Activated CD8-positive, alpha-beta memory T cell treated with anti-CD3 and anti-CD28 coated beads, Interleukin-2, amount 50 U/mL, for 24 hours (primary cell): Measurements from ENCODE around the gene DYTN.

Experiments
- DNase-seq: peaks from one replicate; pipeline ENCODE4 v3.0.0-alpha.2; 2020; ENCODE audit errors: extremely low read depth

Gene DYTN

DNA sequence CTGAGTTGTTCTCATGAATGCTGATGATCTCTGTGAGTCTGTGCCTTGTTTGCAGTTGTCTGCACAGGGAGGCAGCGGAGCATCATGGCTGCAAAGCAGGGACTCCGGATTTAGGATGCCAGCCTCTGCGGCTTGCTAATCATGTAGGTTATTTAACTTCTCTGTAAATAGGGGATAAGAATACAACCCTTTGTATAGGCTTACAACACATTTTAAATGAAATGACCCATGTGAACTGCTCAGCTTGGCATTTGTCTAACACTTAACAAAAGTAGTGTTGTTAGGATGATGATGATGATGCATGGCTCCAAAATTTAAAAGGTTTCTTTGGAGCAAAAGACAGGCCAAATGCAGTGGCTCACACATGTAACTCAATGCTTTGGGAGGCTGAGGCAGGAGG is 19.4 kb downstream of the DYTN start:
- DNase-seq: no peak

DNA sequence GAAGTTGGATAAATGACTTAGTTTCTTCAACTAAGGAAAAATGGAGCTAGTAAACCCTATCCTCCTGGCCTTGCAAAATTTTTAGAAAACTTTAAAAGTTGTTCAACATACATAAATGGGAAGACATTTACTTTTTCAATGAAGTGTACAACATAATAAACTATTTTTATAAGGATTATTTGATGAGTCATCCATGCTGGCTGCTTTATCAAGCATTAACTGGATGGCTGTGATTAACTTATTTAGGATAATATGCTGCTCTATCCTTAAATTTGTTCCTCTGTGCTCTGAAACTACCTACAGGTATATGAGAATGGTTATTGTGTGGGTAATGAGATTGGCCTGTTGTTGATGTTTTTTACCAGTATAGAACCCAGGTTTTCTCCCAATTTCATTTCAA is 21.3 kb downstream of the DYTN start:
- DNase-seq: no peak

DNA sequence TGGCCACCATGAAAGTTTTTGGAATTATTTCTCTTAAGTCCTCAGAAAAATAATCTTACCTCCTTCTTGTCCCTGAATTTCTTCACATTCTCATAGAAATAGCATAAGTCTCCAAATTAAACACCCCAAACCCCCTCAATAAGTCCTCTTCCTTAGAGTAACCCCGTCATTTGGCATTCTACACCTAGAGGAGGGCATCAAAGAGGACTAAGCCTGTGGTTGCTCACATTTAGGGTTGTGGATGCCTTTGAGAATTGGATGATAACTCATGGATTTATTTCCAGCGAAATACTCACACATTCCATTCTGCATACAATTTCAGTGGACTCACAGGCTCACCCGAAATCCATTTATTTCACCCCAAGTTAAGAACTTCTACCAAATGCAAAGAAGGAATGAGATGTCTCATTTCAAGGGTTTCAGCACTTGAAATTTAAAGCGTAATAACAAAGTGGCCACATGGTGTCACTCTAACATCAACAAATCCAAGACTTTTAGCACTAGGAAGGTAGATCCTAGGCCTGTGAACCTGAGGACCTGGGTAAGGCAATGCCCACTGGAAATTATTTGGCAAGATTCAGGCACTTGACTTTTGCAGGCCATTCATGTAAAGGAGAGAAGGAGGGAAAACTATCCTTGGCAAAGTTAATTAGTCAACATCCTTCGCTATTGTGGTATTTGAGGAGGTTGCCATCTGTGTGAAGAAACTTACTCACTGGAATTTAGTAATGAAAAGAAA is 24.6 kb downstream of the DYTN start:
- DNase-seq: no peak

DNA sequence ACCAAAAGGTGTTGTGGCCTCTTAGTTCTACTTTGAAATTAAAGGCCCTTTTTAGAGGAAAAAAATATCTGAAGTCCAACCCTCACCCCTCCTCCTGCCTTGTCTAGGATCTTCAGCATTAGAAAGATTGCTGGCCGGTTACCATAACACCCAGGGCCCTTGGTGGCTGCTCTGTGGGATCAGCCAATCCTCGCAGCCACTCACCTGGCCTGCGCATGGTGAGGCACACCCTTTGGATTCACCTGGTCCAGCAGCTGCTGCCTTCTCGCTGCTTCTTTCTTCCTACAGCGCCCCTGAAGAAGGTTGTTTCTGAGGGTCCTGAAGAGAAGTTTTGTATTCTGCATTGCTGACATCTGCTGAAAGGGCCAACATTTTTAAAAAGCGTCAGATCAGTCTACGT is 25.2 kb downstream of the DYTN start:
- no peak for DNase-seq

DNA sequence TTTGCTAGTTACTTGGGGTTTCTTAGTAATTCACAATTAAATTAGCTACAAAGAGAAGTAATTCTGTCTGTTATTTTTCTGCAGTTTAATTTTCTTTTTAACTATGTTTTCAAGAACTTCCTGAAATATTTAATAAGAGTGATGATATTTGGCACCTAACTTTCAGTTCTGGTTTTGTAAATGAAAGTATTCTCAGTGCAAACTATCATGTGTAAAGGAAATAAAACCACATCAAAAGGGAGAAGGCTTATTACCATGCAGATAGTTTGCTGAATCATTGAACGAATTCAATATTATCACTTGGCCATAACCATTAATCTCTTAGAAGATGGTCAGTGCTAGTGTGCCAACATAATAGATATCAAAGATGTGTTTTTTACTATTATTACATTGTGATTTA is 29.2 kb downstream of the DYTN start:
- DNase-seq: no peak

DNA sequence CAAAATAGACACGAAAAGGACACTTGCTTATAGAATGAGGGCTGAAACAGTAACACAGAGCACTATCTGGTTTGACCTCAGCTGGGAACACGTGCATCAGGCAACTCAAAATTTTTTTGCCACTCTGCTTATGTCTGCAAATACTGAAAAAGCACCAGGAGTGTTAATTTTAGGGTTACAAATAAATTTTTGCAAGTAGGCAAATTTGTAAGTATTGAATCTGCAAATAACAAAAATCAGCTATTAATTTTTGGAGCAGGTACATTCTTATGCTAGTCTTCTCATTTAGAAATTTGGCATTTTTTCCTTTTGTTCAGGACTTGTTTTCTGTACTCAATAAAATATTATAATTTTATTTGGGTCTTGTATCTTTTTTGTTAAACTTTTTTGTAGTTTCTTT is 29.7 kb downstream of the DYTN start:
- no peak for DNase-seq

DNA sequence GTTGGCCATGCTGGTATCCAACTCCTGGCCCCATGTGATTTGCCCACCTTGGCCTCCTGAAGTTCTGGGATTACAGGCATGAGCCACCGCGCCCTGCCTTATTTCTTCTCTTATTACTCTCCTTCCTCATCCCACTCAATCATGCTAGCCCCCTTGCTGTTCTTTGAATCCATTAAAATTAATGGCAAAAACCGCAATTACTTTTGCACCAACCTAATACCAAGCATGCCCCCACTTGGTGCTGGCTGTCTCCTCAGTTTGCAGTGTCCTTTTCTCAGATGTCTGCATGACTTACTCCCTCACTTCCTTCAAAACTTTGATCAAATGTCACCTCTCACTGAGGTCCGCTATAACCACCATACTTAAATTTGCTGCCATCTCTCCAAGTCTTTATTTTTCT is 34.6 kb downstream of the DYTN start:
- DNase-seq: no peak

DNA sequence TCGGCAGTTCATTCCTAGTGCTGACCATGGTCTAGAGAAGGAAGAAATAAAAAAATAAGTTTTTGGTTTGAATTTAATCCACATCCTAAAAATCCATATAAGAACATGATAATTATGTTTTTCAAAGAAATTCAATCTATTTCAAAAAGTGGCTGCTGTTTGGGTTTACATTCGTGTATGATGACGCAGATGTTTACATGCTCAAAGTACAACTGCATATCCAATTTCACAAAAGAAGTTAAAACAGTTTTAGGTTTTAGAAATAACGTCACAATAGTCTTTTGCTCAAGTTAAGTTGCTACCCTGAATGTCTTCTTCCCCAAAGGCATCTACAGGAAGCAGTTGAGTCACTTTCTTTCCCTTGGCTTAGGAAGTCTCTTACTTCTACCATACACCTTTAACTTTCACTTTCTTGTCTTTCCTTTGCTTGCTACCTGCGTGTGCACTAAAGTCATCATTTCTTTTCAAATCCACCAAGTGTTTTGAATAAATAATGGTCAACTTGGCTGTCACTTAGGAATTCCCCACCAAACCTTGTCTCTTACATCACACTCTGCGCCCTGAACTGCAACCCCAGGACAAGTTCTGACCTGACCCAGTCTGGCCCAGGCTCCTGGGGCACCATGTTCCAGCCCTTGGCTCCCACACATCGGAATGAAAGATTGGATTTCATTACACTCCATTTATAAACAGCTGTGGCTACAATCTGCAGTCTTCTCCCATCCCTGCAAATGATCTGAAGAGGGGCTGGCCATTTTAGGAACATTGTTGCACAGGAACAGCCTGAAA is 47.5 kb downstream of the DYTN start:
- DNase-seq: no peak

DNA sequence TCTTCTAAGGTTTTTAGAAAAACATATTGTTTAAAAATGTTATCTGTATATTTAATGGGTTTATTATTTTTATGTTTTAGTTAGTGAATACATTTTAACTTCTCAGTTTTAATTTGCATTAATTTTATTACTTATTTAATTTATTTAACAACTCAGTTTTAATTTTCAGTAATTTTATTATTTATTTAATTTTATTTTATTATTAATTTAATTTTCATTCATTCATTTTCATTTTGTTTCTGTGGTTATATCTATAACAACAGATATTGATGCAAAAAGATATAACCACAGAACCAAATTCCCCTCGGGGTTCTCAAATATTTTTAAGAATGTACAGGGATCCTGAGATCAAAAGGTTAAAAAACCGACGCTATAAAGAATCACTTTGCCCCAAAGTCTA is 52.9 kb downstream of the DYTN start:
- no peak for DNase-seq

DNA sequence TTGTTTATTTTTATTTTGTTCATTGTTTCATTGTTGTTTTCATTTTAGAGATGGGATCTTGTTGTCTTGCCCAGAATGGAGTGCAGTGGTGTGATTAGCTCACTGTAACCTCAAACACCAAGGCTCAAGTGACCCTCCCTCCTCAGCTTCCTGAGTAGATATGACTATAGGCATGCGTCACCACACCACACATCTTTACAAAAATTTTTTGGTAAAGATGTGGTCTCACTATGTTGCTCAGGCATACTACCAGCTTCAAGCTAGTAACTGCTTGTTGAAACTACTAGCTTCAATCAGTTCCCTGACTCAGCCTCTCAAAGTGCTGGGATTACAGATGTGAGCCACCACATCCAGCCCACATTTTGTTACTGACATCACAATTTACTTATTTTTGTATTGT is 61.1 kb downstream of the DYTN start:
- no peak for DNase-seq

DNA sequence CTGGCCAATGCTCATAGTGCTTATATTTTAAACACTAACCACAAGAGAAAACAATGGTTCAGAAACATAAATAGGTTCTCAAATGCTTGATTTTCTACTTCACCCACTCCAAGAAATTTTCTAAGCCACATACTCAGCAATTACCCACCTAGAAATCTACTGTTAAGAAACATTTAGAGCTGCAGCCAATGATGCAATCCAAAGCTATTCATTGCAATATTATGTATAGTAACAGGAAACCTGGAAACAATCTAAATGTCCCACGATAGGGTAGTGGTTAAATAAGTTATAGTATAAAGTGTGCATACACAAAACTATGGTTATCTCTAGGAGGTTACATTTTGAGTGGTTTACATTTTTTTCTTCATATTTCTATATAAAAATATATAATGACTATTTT is 70.2 kb downstream of the DYTN start:
- no peak for DNase-seq

DNA sequence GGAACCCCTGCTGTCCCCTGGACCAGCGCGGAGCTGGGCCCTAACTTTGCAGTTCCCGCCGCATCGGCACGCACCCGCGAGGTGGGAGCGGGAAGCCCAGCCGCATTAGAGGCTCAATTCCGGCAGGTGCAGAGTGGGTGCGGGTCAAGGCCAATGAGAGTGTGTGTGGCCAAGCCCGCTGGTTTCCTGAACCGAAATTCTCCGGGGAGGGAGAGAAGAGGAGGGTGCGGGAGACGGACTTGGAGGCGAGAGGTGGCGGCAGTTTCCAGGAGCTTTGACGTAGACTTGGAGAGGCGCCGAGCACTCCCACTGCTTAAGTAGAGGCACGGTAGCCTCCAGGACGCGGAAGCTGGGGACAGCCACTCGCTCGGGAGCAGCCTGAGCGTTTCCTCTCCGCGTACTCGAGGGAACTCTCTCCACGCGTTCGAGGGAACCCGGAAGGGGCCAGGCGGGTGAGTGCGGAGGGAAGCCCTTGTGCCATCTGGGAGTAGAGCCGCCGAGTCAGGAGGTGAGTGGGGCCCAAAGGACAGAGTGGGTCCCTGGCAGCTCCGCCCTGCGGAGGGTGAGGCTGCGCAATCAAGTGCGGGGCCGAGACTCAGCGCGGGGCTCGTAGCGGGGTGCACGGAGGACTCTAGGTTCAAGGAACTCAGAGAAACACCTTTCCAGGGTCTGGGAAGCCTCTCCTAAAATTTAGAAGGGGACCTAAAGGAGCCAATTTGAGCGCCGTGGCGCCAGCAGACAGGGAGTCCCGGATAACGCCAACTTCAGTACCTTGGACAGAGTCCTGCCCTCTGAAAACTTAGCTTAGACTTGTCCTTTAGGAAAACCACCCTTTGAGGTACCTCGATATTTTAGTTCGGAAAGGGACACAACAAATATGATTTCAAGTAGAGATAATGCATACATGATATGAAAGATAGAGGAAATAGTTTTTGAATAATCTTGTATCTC is 75.8 kb downstream of the DYTN start, which contains the start of gene FAM237A:
Gene FAM237A (plus strand): TSS at position 413 of the 951 bp plus-strand sequence. CDS start 1,750 bp downstream, outside the sequence.
- DNase-seq: no peak

DNA sequence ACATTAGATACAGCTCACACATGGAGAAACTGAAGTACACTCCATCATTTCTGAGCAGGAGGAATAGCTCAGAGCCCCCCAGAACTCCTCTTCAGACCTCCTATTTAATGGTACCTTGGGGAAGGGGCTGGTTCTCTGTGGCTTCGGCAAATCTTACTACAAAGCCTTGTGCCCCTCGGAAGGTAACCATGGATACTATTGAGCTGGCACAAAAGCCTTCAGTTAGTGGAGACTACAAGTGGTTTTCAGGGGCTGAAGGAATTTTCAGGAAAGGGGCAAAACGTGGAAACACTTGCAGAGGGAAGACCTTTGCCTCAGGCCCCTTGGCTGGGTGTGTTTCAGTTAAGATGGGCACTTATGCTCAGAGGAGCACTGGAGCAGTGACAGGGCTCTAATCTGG is 77.0 kb downstream of the DYTN start:
- DNase-seq: no peak

DNA sequence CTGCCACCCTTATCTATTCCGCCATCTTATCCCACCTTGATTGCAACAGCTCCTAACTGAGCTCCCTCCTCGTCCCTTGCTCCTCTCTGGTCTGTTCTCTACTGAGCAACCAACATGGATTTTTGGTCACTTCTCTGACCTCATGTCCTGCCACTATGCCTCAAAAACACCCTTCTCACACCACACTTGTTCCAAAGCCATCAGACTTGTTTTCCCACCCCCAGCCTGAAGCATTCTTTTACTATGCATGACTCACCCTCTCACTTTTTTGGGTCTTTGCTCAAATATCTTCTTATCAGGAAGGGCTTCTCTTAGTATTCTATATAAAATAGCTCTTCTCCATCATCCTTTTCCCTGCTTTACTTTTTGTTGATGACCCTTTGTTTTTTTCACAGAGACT is 78.6 kb downstream of the DYTN start:
- DNase-seq: no peak

DNA sequence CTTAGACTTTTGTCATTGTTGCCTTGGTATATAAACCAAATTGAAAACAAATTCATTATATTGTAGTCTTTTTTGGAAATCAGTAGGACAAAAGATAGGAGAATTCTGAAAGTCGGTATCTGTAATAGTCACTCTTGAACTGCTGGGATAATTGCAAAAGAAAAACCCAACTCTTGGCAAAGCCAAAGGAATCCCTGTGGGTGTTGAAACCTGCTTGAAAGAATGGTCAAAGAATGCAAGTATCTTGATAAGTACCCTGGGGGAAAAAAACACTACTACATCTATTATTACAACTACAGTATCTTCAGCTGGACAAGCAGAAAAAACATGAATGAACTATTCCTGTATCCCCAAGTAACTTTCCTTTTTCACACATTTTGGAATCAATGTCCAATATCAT is 83.2 kb downstream of the DYTN start:
- no peak for DNase-seq

DNA sequence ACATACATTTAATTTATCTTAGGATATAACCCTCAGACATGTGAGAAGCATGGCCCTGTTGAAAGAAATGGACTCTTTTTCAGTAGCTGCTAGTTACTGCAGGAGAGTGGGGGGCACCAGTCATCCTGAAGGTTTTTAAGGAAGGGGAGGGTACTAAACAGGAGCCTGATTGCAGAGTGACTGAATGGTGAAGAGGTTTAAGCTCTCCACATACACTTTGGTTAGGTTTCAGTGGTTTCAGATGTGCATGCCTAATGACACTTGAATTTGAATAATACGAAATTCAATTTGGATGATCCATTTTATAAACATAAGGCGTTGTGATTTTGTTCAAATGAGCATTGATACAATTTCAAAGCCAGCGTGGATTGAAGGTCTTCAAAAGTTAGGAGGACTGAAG is 86.9 kb downstream of the DYTN start:
- no peak for DNase-seq

DNA sequence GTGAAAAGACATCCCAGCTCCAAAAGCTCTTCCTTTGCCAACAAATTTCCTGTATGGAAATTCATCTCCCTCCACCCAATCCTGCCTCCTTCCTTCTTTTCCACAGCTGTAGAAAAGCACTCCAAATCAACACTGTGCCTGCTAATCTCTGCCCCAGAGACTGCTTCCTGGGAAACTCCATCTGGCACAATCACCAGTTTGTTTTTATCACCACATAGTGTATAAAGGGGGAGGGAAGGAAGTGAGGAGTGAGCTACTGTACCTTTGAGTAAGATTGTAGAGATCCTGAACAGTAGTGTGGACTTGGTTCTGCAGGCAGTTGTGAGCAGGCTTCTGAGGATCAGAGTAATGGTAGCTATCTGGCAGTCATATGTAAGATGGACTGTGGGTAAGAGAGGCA is 90.6 kb downstream of the DYTN start:
- DNase-seq: no peak

DNA sequence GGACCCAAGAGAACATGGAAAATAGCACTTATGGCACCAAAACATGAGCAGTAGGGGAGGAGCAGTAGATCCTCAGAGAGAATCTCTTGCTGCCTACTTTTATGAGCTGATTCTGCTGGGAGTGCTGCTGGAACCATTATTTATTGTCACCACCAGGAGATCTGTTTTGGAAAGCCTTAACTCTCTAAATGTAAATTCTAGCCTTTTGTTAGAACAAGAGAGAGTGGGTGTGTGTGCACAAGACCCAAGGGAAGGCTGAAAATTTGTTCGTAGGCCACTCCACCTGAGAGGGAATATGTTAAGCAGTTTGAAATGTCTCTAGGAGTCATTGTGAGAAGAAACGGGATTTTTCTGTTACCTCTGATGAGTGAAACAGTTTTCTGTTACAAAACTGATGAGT is 92.1 kb downstream of the DYTN start:
- no peak for DNase-seq

DNA sequence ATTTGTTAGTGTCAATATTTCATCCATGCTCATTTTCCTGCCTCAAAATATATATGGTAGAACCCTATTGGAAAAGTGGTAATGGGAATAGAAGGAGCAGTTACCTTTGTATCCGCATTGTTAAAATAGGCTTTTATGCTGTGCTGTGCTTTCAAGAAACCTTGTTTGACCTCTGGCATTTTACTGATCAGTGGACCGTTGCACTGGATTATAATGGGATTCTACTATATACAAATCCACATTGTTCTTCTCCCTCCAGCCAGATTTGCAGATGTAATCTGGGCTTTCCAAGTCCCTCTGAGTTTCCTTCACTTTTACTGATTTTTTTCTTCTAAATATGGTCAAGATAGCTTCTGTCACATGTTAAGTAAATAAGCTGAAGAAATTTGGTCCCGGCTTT is 99.2 kb downstream of the DYTN start:
- DNase-seq: no peak

DNA sequence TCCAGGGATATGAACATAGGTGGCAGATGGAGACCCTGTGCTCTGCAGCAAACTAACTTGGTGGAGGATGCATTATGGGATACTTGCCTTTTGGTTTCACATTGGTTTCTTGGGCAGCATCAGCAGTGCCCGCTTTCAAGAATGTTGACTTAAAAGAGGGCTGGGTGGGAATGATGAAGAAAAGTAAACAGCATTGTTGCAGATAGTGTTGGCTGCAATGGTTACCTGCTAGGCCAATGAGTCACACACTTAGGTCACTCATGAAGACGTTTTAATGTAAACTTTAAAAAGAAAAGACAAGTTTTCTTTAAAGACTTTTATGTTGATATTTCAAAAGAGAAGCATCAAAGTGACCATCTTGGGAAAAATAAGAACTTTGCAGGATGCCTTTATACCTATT is 102.0 kb downstream of the DYTN start:
- DNase-seq: no peak

DNA sequence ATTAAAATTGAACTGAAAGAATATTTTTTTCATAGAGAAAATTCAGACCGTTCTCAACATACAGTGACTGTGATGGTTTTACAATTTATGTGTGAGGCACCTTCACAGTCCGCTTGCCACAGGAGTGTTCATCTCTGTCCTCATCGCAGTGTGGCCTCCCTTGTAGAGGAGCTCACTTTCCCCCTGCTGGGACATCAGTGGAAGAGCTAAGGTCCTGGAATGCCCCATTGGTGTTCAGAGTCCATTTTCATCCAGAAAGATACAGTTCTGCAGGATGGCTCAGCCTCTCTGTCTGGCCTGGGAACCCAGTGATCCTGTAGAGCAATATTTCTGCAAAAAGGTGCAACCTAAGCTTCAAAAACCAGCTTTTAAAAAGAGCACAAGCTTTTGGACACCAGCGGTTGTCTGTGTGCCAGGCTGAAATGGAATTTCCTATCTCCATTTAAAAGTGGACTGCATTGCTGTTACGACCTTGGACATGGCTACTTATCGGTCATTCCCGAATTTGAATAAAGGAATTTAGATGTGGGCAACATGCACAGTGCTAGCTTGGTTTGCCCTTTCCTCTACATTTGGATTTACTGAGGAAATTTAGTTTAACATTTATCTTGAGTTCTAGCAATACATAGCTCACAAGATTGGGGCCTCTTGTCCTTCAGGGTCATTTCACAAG is 102.6 kb downstream of the DYTN start:
- DNase-seq: no peak

DNA sequence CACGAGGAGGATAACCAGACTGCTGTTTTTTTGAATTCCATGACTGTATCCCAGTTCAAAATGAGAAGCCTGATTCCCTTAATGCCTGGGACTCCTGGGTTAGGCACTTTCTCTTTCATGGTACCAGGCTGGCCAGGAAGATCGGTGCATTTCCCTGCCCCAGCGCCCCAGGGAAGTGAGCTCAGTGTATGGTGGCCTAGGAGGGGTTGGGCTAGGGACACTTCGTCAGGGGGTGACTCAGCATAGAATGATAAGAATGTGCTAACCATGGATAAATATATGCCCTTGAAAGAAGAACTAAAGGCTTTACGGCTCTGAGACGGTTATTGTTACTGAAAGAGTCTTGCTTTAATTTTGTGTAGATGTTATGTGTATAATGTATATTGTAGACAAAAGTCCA is 103.4 kb downstream of the DYTN start:
- no peak for DNase-seq
